NCI-H2196 (cell line): Measurements from ENCODE around the gene CD80.
A peak's percentile ranks its signal among the peaks of the same experiment; 100 is the strongest.

Experiments
- DNase-seq: peaks from one replicate; lab custom pipeline; 2025; ENCODE audit not compliant: unreplicated experiment; lab: John Stamatoyannopoulos, UW

CD80 gene

GRCh38 chr3:119500265-119500664 is 59.1 kb downstream of the CD80 start:
- DNase-seq = no peak

GRCh38 chr3:119498186-119499011 is 61.0 kb downstream of the CD80 start, which contains the start of gene TIMMDC1:
Gene TIMMDC1, plus strand, starts transcription at chr3:119498547. Its CDS starts 187 bp downstream, at chr3:119498734.
- DNase-seq = peak; percentile 100

- DNase-seq = peak; percentile 16
These were observed 61.6 kb downstream of the CD80 start for GRCh38 chr3:119497820-119498185.

GRCh38 chr3:119494597-119494996 is 64.8 kb downstream of the CD80 start:
- no peak for DNase-seq

DNA sequence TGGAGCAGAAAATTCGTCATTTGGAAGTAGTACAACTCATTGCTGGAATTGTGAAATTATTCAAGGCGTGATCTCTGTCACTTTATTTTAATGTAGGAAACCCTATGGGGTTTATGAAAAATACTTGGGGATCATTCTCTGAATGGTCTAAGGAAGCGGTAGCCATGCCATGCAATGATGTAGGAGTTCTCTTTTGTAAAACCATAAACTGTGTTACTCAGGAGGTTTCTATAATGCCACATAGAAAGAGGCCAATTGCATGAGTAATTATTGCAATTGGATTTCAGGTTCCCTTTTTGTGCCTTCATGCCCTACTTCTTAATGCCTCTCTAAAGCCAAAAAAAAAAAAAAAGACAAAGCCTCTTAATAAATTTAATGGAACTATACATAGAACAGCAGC is 66.6 kb downstream of the CD80 start:
- DNase-seq = no peak

DNA sequence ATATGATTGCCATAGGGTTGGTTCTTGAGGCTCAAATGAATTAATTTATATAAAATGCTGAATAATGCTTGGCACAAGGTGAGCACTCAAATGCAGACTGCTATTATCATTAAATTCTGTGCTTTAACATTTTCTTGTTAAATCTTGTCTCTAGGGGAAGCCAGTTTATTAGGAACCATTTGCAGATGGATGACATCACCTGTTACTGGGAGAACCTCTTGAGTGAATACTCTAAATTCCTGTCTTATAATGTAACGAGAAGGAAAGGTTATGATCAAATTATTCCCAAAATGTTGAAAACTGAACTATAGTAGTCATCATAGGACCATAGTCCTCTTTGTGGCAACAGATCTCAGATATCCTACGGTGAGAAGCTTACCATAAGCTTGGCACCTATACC is 67.3 kb downstream of the CD80 start:
- no peak for DNase-seq

- DNase-seq = no peak
These were observed 69.3 kb downstream of the CD80 start for GRCh38 chr3:119490153-119490552.

DNA sequence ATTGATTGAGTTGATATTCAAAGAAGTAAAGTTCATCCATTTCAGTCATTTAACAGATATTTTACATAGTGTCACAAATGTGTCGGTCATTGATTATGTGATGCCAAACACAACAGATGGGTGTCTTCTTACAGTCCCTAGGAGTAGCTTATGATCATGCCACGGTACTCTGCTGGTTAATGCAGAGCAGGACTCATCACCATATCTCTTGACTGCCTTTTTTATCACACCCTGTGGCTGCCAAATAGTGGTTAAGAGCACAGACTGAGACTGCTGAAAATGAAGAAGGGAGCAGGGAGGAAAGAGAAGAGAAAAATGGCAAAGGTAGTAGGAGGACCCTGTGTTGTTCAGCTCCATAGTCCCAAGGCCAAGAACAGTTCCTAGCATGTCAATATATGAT is 73.9 kb downstream of the CD80 start:
- DNase-seq = no peak

- DNase-seq = no peak
These were observed 76.3 kb downstream of the CD80 start for GRCh38 chr3:119483101-119483500.

GRCh38 chr3:119481079-119481478 is 78.3 kb downstream of the CD80 start:
- DNase-seq = no peak
